Peyer's patch (tissue), 4 donors: ENCODE results near the gene ONECUT1.

ENCODE experiments used
- POLR2A ChIP-seq, 2 donors: fragments of 450-650 bp; IDR thresholded peaks; one replicate each; pipeline ENCODE4 v1.5.1; 2017; ENCODE audit warnings: antibody characterized with exemption in 2 of 2, mild to moderate bottlenecking in 2 of 2, moderate library complexity in 2 of 2
- TF ChIP-seq, protein P1 (sequence below), 6 experiments: fragments of 450-650 bp in 4 of 6; fragments of 200-600 bp in 2 of 6; sonication (generic) in 1 of 6; IDR thresholded peaks; one replicate each; pipeline ENCODE4 v1.5.1; 2017 to 2019; ENCODE audit warnings: antibody characterized with exemption in 6 of 6, mild to moderate bottlenecking in 3 of 6, moderate library complexity in 1 of 6

GRCh38 chr15:52803108-52803466 lies 13.0 kb upstream of the ONECUT1 start:
- TF ChIP-seq, protein P1, sequence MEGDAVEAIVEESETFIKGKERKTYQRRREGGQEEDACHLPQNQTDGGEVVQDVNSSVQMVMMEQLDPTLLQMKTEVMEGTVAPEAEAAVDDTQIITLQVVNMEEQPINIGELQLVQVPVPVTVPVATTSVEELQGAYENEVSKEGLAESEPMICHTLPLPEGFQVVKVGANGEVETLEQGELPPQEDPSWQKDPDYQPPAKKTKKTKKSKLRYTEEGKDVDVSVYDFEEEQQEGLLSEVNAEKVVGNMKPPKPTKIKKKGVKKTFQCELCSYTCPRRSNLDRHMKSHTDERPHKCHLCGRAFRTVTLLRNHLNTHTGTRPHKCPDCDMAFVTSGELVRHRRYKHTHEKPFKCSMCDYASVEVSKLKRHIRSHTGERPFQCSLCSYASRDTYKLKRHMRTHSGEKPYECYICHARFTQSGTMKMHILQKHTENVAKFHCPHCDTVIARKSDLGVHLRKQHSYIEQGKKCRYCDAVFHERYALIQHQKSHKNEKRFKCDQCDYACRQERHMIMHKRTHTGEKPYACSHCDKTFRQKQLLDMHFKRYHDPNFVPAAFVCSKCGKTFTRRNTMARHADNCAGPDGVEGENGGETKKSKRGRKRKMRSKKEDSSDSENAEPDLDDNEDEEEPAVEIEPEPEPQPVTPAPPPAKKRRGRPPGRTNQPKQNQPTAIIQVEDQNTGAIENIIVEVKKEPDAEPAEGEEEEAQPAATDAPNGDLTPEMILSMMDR (IDR thresholded peaks at IDR 0.05), result no peak
- TF ChIP-seq POLR2A (IDR thresholded peaks at IDR 0.05), result no peak
